T-helper 1 cell (primary cell): ENCODE data around the gene SIVA1.
"Not testable (repeated sequence)": the region's sequence is repeated elsewhere in the genome, so short reads cannot be mapped to it uniquely, and the experiment has no call there.

Experiments used
- DNase-seq, 5 donors: peaks; one replicate each; pipeline ENCODE4 v3.0.0-alpha.2; 2012 to 2020

The SIVA1 gene

DNA sequence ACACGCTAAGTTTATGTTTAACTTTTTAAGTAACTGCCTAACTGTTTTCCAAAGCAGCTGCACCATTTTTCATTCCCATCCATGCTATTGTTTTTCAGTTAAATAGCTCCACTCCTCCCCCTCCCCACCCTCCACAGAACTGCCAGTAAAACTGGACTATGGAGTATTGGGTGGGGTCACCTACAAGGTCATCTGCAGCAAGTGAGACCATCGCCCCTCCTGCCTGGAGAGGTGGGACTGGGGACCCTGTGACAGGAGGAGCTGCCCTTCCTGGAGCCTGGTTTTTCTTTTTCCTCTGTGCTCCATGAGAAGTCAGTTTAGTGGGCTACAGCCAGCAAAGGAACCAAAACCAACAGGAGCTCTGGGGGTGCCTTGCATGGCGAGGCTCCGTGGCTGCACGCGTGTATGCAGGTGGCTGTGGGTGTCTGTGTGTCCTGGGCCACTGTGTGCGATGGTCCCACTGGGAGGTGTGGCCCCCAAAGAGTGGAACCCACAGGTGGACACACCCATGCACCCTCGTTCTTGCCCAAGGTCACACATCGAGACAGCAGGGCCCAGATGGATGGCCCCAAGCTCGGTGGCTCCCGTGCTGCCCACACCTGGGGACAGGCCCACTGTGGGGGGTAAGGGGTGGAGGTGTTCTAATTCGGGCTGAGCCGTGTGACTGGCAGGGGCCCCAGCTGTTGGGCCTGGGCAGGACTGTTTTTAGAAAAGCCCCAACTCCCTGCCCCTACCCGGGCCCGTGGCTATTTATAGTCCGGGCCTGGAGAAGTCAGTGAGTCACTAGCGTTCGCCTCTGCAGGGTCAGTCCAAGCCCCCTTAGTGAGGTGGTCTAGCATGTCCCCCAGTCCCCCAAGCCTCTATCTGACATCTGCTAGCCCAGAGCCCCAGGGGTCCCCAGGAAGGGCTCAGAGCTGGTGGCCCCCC, 31.2 kb upstream of the SIVA1 start:
- DNase-seq, result no peak

DNA sequence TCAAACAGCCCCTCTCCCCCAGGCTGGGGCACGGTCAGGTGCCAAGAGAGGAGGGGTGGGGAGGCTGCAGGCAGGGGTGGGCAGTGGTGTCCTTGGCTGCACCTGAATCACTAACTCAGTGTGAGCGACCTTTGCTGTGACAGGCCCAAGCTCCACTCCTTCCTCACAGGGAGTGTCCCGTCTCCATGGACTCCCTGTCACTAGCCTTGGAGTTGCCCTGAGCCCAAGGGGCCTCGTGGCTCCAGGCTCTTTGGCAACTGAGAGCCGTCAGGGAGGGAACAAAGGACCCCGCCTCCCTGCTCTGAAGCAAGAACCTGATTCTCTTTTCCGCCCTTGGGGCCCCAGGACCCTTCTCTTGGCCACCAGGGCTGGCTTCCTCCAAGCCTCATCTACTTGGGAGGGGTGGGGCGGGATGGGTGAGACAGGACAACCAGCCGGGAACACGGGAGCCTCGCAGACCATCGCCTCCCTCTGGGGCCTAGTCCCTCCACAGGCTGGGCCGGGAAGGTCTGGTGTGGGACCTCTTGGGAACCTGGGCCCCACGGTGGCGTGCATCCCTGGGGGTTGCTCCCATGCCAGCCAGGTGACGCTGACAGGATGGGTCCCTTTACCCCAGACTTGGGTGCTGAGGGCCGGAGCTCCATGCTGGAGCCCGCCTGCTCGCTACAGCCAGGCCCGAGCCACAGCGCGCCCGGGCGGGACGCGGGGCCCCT, 29.9 kb upstream of the SIVA1 start:
- DNase-seq, result no peak

DNA sequence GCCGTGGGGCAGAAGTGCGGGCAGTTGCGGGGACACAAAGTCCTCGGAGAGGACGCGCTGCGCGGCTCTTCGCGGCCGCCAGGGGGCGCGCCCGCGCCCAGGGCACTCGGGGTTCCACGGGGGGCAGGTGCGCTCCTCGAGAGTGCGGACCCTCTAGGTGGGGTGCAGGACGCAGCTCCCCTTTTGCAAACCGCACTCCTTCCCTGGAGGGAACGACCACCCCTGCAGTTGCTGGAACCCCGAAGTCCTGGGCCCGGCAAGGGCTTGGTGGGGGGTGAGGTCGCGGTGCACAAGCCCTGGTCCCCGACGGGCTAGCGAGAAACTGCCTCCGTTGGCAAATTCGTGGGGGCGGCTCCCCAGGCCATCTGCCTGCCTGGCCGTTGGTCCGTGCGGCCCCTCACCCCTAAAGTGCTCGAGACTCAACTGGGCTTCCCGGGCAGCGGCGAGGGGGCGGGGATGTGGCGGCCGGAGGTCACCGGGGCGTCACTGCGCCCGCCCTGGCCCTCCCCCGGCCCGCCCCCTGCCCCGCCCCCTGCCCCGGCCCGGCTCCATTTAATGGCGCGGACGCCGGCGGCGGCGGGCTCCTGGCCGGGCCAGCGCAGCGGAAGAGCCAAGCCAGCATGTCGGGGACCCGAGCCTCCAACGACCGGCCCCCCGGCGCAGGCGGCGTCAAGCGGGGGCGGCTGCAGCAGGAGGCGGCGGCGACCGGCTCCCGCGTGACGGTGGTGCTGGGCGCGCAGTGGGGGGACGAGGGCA, 29.1 kb upstream of the SIVA1 start, which contains the start of gene ADSS1:
Gene ADSS1 (plus strand): TSS at position 579 of the 756 bp plus-strand sequence. CDS start 42 bp downstream, at position 621.
- peak; percentile 37 to 63 (median 48) for DNase-seq

DNA sequence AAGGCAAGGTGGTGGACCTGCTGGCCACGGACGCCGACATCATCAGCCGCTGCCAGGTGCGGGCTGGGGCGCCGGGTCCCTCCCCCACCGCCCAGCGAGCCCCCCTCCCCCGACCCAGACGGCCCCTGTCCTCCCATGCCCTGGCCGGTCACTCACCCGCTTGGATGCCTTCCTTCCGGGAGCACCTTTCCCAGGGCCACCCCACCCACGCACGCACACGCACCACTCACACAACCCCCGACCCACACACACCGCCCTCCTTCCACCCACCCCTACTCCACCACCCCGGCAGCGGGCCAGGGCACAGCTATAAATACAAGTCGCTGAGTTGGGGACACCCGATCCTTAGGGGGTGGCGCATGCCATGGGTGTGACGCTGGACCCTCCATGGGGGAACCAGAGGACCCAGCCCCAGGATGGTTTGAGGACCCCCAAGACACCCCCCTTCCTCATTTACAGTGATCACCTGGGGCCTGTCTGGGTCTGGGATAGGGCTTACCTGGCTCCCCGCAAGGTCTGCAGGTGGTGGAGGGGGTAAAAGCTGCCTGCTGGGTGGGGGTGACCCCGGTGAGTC, 28.5 kb upstream of the SIVA1 start:
- DNase-seq, result no peak

DNA sequence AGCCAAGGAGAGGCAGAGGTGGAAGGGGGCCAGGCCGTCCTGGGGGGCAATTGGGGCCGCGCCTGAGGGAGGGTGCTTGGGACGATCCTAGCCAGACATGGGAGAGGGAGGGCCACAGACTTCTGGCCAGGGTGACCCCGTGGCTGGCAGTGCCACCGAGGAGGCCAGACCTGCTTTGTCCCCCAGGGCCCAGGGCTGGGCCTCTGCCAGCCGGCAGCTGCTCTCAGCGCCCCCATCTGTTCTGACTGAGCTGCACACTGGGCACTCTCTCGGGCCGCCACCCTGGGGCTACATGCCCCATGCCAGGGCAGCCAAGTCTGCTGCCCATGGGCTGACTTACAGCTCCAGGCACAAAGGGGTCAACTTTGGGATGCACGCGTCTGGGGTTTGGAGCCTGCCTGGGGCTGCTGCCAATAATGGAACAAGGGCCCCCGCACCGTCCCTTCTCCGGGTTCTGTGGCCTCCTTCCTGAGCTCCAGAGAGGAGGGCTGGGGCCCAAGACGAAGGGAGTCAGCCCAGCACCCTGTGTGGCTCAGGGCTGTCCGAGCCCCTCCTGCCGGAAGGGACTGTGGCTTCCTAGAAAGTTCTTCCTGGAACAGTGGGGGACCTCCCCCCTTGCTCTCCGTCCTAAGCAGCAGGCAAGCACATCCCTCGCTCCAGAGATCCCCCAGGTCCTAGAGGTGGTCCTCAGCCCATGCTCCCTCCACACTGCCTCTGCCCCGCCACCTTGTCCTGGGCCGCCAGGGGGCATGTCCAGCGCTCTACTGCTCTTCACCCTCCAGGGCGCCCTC, 27.8 kb upstream of the SIVA1 start:
- no peak for DNase-seq

DNA sequence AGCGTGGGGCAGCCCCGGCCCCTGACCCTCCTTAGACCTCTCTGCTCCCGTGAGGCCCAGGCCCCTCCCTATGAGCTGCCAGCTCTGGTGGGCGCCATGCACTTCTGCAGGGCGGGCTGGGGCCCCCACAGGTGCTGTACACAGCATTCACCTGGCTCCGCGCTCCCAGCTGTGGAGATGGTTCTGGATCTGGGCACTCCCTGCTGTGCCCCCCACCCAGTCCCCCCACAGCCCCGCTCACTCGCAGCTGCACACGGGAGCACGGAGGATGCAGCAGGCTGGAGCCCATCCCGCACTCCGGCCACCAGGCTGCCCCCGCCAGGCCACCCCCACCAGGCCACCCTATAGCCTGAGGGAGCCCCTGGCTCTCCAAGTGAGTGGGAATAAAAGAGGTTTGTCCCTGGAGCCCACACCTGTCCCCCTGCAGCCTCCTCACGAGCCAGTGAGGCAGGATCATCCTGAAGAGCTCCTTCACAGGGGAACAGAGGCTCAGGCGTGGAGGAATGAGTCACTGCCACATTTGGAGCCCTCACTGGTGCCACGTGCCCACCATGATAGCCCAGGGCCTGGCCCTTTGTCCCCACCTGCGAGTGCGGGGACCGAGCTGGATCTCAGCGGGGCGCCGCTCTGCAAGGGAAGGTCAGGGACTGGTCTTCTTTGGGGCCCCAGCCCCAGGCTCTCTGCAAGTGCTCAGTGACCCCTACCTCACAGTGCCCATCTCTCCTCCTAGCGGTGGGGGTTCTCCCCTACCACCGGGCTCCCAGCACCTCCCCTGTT, 27.0 kb upstream of the SIVA1 start:
- DNase-seq, result no peak

DNA sequence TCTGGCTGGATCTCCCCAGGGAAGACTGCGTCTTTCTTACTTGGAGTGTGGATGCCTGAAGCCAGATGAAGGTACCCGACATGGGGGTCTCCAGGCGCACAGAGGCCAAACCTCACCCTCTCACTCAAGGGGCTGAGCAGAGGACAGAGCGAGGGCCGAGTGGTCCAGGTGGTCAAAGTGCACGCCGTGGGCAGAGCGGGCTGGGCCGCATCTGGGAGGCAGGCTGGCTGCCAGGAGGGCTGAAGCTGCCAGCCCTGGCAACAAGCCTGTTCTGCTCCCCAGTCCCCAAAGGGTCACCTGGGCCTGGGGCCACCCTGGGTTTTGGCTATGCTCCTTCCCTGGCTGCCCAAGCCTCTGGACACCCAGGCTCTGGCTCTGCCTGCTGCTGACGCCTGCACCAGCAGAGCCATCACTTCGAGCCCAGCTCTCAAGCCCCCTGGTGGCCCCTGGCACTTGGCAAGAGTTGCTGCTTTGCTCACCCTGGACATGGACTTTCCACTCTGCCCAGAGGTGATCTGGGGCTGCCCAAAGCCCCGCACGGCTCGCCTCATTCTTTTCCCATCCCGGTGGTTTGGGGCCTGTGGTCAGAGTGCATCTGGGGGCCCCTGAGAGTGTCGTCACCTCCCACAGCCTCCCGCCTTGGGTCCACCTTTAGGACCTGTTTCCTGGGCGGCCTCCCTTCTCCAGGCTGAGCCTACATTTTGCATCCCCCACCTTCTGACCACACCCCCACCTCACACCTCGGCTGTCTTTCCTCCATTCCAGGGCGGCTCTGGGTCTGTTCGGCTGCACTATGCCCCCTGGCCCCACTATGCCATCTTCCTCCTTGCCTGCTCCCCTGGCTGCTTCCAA, 26.1 kb upstream of the SIVA1 start:
- DNase-seq, result no peak

DNA sequence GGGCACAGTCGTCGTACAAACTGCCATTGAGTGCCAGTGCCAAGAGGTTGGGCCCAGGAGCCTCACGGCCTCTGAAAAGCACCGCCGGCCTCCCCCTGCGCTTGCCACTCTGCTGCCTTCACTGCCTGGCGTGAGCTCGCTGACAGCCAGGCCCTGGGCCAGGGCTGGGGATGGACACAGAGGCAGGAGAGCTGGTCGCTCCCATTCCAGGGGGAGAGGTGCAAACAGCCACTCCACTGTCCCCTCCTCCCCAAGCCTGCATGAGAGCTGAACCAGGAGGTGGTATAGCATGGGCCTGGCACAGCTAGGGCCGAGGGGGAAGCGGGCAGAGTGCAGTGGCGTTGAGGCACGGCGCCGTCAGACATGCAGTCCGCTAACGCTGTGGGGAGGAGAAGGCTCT, 24.3 kb upstream of the SIVA1 start:
- DNase-seq, result no peak

DNA sequence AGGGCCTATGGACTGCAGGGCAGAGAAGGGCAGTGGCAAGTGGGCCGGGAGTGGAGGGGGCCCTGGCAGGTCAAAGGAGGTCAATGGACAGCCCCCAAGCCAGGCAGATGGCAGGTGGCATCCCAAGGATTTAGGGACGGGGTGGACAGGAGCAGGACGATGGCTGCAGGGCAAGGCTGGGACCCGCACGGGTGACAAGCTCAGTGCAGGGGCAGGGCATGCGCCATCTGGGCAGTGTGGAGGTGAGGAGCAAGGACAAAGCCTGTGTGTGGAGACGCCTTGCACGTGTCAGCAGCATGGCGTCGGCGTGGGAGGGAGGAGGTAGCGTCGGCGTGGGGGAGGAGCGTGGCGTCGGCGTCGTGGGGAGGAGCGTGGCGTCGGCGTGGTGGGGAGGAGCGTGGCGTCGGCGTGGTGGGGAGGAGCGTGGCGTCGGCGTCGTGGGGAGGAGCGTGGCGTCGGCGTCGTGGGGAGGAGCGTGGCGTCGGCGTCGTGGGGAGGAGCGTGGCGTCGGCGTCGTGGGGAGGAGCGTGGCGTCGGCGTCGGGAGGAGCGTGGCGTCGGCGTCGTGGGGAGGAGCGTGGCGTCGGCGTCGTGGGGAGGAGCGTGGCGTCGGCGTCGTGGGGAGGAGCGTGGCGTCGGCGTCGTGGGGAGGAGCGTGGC, 23.6 kb upstream of the SIVA1 start:
- not testable (repeated sequence) for DNase-seq

DNA sequence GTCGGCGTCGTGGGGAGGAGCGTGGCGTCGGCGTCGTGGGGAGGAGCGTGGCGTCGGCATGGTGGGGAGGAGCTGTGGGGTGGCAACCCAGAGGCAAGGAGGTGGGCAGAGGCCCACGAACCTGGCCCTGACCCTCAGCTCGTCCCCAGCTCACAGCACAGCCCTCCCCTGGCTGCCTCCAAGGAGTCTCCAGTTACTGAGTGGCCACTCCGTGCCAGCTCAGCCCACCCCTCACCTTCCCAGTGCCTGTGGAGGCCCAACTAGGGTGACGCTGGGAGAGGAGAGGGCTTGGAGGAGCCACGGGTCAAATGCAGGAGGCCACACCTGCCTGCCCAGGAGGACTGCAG, 23.1 kb upstream of the SIVA1 start:
- DNase-seq, result no peak

DNA sequence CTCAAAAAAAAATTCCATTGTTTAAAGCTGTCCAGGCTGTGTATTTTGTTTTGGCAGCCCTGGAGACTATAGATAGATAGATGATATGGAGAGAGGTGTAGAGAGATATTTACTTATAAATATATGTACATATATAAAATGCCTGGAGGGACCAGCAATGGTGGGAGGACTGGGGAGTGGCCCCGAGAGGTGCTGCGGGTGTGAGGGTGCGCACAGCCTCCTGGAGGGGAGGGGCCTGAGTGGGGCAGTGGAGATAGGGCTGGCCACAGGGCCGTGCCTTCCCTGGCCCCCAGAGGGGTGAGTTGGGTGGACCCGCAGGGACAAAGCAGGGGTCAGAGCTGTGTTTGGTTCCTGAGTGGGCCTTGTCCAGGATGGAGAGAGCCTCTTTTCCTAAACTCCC, 22.5 kb upstream of the SIVA1 start:
- DNase-seq, result no peak

DNA sequence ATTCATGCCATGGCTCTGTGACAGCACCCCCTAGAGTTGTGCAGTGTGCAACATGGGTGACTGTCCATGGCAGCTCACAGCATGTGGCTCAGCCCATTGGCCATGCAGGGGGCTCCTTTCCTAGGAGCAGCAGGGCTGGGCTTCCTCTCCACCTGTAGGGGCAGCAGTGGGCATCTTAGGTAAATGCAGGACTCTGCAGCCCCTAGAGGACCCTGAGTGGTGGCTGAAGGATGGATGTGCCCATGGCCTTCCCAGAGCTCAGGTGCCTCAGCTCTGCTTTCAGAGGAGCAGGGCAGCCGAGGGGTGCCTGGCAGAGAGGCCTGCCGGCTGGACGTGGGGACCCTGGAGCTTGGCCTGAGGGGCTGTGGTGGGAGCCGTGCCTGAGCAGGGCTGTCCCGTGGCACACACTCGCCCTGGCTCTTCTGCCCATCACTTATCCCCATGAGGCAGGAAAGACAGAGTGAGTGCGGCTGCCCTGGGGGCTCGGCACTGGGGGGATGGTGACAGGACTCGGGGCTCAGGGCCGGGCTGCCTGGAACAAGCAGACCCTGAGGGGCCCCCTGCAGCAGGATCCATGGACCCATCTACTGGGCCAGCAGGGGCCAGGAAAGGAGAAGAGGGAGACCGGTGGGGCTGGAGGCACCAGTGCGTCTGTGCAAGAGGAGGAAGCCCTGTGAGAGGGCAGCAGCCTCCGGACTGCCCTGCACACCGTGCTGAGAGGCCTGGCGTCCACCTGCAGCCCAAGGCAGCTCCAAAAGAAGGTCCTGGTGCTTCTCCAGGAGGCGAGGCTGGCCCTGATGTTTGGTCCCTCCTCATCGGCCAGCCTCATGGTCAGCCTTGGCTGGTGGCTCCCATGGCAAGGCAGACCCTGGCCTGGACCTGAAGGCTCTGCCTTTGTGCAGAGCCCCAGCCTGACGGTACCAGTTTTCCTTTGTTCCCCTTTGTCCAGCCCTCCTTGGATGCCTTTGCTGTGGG, 21.3 kb upstream of the SIVA1 start:
- DNase-seq, result no peak

DNA sequence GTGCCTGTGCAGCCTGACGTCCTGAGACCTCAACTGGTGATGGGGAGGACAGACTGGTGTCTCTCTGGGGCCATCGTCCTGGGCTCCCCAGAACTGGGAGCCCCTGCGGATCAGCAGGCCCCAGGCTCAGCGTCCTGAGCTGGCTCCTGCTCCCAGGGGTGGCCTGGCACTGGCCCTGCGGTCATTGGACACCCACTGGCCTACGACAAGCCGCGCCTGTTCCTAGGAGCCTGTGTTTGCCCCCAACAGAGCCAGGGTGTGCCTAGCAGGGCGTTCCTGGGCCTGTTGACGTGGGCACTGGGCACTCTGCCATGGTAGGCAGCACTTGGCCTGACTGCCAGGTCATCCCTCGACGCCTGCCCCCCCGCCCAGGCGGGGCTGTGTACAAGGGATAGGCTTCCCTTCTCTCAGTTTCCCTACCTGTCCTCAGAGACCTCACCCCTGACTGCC, 20.6 kb upstream of the SIVA1 start:
- DNase-seq, result no peak

DNA sequence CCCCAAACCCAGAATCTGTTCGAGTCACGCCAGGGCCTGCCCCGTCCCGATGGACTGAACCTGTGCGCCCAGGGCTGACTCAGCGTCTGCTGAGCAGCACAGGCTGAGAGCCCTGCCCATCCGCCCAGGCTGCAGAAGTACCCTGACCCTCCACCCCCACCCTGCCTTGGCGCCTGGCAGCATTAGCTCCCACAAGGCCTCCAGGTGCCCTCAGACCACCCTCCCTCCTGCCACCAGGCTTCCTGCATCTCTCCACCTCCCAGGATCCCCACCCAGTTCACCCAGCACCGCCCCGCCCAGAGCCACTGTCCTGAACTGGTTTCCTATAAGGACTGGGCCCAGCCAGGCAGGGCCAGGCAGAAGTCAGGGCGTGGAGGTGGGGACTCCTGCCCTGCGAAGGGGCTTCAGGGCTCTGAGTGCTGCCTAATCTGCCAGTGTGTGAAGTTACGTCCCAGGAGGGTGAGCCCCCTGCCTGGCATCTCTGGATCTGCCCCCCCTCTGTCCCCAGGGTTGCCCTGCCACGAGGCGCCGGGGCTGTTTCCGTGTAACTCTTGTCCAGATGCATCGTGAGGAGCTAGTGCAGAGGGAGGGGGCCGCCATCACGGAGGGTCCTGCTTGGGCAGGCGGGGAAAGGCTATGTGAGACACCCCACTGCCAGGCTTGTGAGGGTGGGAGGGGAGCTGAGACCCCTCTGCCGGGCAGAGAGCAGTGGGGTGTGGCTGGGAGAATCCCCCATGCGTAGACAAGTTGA, 19.8 kb upstream of the SIVA1 start:
- DNase-seq, result no peak

DNA sequence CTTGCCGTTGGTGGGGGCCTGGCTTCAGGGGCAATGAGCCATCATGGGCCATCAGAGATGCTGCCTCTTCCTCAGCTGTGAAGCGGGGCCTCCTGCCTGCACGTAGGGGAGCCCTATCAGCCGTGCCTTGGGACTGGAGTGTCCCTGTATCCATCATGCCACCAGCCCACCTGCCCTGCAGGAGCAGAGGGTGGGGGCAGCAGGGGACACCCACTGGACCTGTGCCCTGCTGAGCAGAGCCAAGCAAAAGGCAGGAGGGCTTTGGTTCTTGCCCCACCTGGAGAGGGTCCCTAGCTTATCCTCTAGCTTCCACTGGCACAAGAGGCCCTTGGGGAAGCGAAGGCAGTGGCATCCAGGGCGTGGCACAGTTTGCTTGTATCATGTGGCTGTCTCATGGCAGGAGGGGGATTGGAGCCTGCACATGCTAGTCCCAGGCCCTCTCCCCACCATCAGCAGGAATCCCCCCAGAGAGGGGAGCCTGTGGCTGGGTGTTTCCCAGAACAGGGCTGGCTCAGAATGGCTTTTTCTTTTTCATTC, 18.8 kb upstream of the SIVA1 start:
- no peak for DNase-seq

DNA sequence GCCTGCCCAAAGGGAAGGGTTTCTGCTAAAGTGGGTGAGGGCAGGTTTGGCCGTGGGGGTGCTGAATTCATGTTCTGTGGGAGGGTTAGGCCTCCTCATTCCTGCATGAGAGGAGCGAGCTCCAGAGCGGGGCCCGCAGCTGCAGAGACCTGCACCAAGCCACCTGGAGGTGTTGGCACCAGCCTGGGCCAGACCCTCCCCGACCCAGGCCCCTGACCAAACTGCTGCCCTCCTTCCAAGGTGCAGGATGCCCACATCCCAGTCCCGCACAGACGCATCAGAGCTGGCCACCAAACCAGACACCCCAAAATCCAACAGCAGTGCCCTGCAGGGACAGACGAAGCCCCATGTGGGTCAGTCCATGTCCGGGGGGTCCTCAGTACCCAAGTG, 18.4 kb upstream of the SIVA1 start:
- DNase-seq, result no peak
